Endodermal cell (in vitro differentiated cells): ENCODE measurements around the gene PRMT7. TPM values are rescaled to one million over a fixed set of nuclear protein-coding genes. Genes with fewer than 3 reads are reported as not detected.

Experiments
- DNase-seq: peaks from one replicate; pipeline ENCODE4 v3.0.0-alpha.2; 2017
- H3K27ac ChIP-seq: 2 replicates; pipeline ENCODE4 v1.5.1; 2013; ENCODE audit warnings: mild to moderate bottlenecking, low read depth, low read length, moderate library complexity
- H3K27me3 ChIP-seq: 2 replicates; pipeline ENCODE4 v1.6.1; 2013; ENCODE audit warnings: mild to moderate bottlenecking, low read length, moderate library complexity; ENCODE audit not compliant: insufficient read depth, control insufficient read depth, poor library complexity, severe bottlenecking
- H3K36me3 ChIP-seq: 2 replicates; pipeline ENCODE4 v1.7.0; 2013; ENCODE audit warnings: mild to moderate bottlenecking, low read length, moderate library complexity; ENCODE audit not compliant: control insufficient read depth, insufficient read depth
- H3K4me1 ChIP-seq: one replicate; pipeline ENCODE4 v1.7.0; 2013; ENCODE audit warnings: low read length; ENCODE audit not compliant: control insufficient read depth, insufficient read depth
- H3K4me3 ChIP-seq: 2 replicates; pipeline ENCODE4 v1.5.1; 2013; ENCODE audit warnings: mild to moderate bottlenecking, low read length, moderate library complexity
- H3K9ac ChIP-seq: 2 replicates; pipeline ENCODE4 v1.6.1; 2013; ENCODE audit warnings: mild to moderate bottlenecking, low read length, moderate library complexity; ENCODE audit not compliant: poor library complexity, severe bottlenecking; ENCODE audit errors: extremely low read depth
- H3K9me3 ChIP-seq: 2 replicates; pipeline ENCODE4 v1.6.1; 2013; ENCODE audit warnings: mild to moderate bottlenecking, low read length, moderate library complexity; ENCODE audit not compliant: control insufficient read depth
- H3K27ac Mint-ChIP-seq: 2 replicates; pipeline ENCODE4 v1.8.0; 2020; ENCODE audit warnings: mixed read lengths
- H3K27me3 Mint-ChIP-seq: 2 replicates; pipeline ENCODE4 v1.8.0; 2021; ENCODE audit warnings: mild to moderate bottlenecking, mixed read lengths; ENCODE audit not compliant: insufficient read depth
- H3K36me3 Mint-ChIP-seq: 2 replicates; pipeline ENCODE4 v1.8.0; 2020; ENCODE audit warnings: low read depth, mixed read lengths
- H3K4me1 Mint-ChIP-seq: 2 replicates; pipeline ENCODE4 v1.8.0; 2020; ENCODE audit warnings: mixed read lengths
- H3K4me3 Mint-ChIP-seq: 2 replicates; pipeline ENCODE4 v1.8.0; 2020; ENCODE audit warnings: mild to moderate bottlenecking, moderate library complexity, mixed read lengths
- H3K9me3 Mint-ChIP-seq: 2 replicates; pipeline ENCODE4 v1.8.0; 2020; ENCODE audit warnings: mild to moderate bottlenecking, mixed read lengths
- WGBS, 2 experiments: methylation state at CpG; one replicate each; pipeline versions ENCODE4 v1.1.5 to v1.1.7; 2013; ENCODE audit warnings: missing lambda C conversion rate in 2 of 2, mixed read lengths in 1 of 2; ENCODE audit not compliant: insufficient coverage in 1 of 2, insufficient read length in 1 of 2; 5-methylcytosine and 5-hydroxymethylcytosine counted together
- total RNA-seq, 2 donors: library from RNA; stranded (reverse); fragmentation: NEBNext Ultra II Directional in 1 of 2; extraction: Animal tissue kit (Norgen Biotek cat#: 25700) in 1 of 2; gene quantifications; 2 replicates in 1 of 2; 3 replicates in 1 of 2; pipeline ENCODE4 v1.2.1, GENCODE V29; 2021
- TF ChIP-seq, protein P1 (sequence below): fragments of 200-600 bp; sonication (generic); conservative IDR thresholded peaks from 2 replicates; pipeline ENCODE4 v1.5.0; 2021; ENCODE audit warnings: antibody characterized with exemption, mild to moderate bottlenecking

Gene PRMT7
- total RNA-seq, 2 donors from 2014 or later = 63.9 to 68.5 TPM

DNA sequence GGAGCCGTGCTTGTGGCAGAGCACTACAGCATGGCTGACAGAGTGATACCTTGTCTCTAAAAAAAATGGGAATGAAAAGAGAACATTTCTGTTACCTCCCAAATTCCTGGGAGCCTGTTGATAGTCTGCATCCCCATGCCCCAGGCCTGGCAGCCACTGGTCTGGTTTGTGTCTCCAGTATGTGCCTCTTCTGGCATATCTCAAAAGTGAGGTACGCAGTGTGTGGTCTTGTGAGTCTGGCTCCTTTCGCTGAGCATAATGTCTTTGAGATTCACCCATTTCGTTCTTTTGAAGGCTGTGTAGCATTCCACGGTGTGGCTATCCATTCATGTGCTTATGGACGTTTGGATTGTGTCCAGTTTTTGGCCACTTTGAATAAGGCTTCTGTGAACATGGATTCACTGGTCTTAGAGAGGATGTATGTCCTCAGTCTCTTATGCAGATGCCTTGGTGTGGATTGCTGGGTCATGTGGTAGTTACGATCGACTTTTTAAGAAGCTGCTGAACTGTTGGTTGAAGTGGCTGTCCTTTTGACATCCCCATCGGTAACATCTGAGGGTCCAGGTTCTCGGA is 39.1 kb downstream of the PRMT7 start:
- Histone ChIP-seq H3K27me3 (no peaks in the 10 kb centered on the region), H3K9ac (no peak overlapping the region), H3K4me1 (peaks cover 4% of the 10 kb centered on the region), H3K36me3 (peaks cover 76% of the 10 kb centered on the region), H3K4me3 (no peak overlapping the region), H3K9me3 (no peaks in the 10 kb centered on the region), H3K27ac (no peak overlapping the region)
- no peak overlapping the region for H3K27ac Mint-ChIP-seq
- DNase-seq = no peak
- 96 to 97% methylated on average over 5 to 10 of the region's 10 CpGs for WGBS, 2 experiments
- H3K4me1 Mint-ChIP-seq = no peaks in the 10 kb centered on the region
- H3K36me3 Mint-ChIP-seq = peaks cover 70% of the 10 kb centered on the region
- no peaks in the 10 kb centered on the region for H3K9me3 Mint-ChIP-seq
- no peaks in the 10 kb centered on the region for H3K27me3 Mint-ChIP-seq
- no peak overlapping the region for H3K4me3 Mint-ChIP-seq
- TF ChIP-seq, protein P1, sequence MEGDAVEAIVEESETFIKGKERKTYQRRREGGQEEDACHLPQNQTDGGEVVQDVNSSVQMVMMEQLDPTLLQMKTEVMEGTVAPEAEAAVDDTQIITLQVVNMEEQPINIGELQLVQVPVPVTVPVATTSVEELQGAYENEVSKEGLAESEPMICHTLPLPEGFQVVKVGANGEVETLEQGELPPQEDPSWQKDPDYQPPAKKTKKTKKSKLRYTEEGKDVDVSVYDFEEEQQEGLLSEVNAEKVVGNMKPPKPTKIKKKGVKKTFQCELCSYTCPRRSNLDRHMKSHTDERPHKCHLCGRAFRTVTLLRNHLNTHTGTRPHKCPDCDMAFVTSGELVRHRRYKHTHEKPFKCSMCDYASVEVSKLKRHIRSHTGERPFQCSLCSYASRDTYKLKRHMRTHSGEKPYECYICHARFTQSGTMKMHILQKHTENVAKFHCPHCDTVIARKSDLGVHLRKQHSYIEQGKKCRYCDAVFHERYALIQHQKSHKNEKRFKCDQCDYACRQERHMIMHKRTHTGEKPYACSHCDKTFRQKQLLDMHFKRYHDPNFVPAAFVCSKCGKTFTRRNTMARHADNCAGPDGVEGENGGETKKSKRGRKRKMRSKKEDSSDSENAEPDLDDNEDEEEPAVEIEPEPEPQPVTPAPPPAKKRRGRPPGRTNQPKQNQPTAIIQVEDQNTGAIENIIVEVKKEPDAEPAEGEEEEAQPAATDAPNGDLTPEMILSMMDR = no peak

DNA sequence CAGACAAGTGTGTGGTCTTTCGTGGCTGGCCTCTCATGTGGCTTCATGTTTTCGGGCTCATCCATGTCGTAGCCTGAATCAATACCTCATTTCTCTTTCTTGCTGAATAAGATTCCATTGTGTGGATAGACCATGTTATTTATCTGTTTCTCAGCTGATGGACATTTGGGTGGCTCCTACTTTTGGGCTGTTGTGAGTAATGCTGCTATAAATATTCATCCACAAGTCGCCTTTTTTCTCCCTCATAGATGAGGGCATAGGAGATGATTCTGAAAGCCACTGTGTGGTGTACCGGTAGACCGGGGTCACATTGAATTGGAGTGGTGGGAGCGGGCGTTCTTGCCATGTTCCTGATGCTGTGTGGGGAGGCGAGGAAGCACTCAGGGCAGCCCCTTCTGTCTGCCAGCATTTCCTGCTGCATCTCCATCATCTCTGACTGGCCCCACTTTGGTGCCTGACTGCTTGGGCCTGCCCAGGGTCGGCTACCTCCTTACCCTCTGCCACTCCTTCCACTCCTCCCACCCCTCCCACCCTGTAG is 40.1 kb downstream of the PRMT7 start:
- H3K9ac ChIP-seq = no peak overlapping the region
- H3K9me3 ChIP-seq = no peaks in the 10 kb centered on the region
- H3K4me3 Mint-ChIP-seq = no peak overlapping the region
- H3K9me3 Mint-ChIP-seq = no peaks in the 10 kb centered on the region
- H3K36me3 ChIP-seq = peaks cover 67% of the 10 kb centered on the region
- peaks cover 72% of the 10 kb centered on the region for H3K36me3 Mint-ChIP-seq
- DNase-seq = no peak
- H3K27me3 Mint-ChIP-seq = no peaks in the 10 kb centered on the region
- no peak overlapping the region for H3K27ac ChIP-seq
- WGBS, 2 experiments = 90 to 94% methylated on average over 4 to 10 of the region's 10 CpGs
- H3K27me3 ChIP-seq = no peaks in the 10 kb centered on the region
- TF ChIP-seq, protein P1 = no peak
- H3K4me1 Mint-ChIP-seq = no peaks in the 10 kb centered on the region
- no peak overlapping the region for H3K4me3 ChIP-seq
- peaks cover 4% of the 10 kb centered on the region for H3K4me1 ChIP-seq
- H3K27ac Mint-ChIP-seq = no peak overlapping the region

DNA sequence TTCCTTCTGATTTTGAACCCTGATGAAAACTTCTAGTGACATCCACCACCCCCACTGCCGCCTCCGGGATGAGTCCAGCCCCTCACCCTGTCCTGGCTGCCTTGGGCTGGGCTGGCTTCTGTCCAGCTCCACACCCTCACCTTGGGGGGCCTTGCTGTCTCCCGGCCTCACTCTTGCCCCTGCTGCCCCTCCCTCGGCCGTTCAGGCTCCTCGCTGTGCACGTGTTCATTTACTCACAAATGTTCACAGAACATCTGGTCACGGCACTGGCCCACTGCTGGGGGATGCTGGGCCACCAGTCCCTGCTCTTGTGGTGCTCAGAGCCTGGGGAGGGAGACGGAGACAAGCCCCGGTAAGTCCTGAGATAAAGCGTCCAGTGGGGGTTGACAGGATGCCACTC is 40.6 kb downstream of the PRMT7 start:
- DNase-seq = no peak
- WGBS, 2 experiments = 78 to 90% methylated on average over 3 to 11 of the region's 11 CpGs
- Histone ChIP-seq H3K27me3 (no peaks in the 10 kb centered on the region), H3K9me3 (no peaks in the 10 kb centered on the region), H3K27ac (no peak overlapping the region), H3K4me3 (no peak overlapping the region), H3K36me3 (peaks cover 61% of the 10 kb centered on the region), H3K9ac (no peak overlapping the region), H3K4me1 (peaks cover 4% of the 10 kb centered on the region)
- no peaks in the 10 kb centered on the region for H3K9me3 Mint-ChIP-seq
- H3K4me3 Mint-ChIP-seq = no peak overlapping the region
- H3K36me3 Mint-ChIP-seq = peaks cover 66% of the 10 kb centered on the region
- TF ChIP-seq, protein P1 = no peak
- no peak overlapping the region for H3K27ac Mint-ChIP-seq
- H3K27me3 Mint-ChIP-seq = no peaks in the 10 kb centered on the region
- no peaks in the 10 kb centered on the region for H3K4me1 Mint-ChIP-seq
